Karpas-422 (cell line): ENCODE data around the gene SNX6. TPM values are rescaled to one million over a fixed set of nuclear protein-coding genes. Genes with fewer than 3 reads are reported as not detected.
"Not testable (repeated sequence)": the region's sequence is repeated elsewhere in the genome, so short reads cannot be mapped to it uniquely, and the experiment has no call there.

Source experiments
- DNase-seq: peaks from one replicate; pipeline ENCODE4 v3.0.0-alpha.2; 2015
- H2AFZ ChIP-seq: fragments of 200-600 bp; sonication (generic); 2 replicates; pipeline ENCODE4 v1.6.1; 2014; ENCODE audit warnings: antibody characterized with exemption, low read length, mixed read lengths
- H3K27ac ChIP-seq: fragments of 200-600 bp; sonication (generic); 2 replicates; pipeline ENCODE4 v1.5.1; 2014; ENCODE audit warnings: mild to moderate bottlenecking, low read length, moderate library complexity
- H3K27me3 ChIP-seq: fragments of 200-600 bp; sonication (generic); 2 replicates; pipeline ENCODE4 v1.6.1; 2014; ENCODE audit warnings: low read length, mixed read lengths
- H3K36me3 ChIP-seq: fragments of 200-600 bp; sonication (generic); 2 replicates; pipeline ENCODE4 v1.6.1; 2014; ENCODE audit warnings: low read length, mixed read lengths; ENCODE audit not compliant: insufficient read depth
- H3K4me1 ChIP-seq: fragments of 200-600 bp; sonication (generic); 2 replicates; pipeline ENCODE4 v1.6.1; 2014; ENCODE audit warnings: mild to moderate bottlenecking, low read length, mixed read lengths
- H3K4me2 ChIP-seq: fragments of 200-600 bp; sonication (generic); 2 replicates; pipeline ENCODE4 v1.6.1; 2014; ENCODE audit warnings: low read length, low read depth, mild to moderate bottlenecking; ENCODE audit not compliant: poor library complexity, severe bottlenecking
- H3K4me3 ChIP-seq: fragments of 200-600 bp; sonication (generic); 2 replicates; pipeline ENCODE4 v1.5.1; 2014; ENCODE audit warnings: mild to moderate bottlenecking, antibody characterized with exemption, low read length, mixed read lengths
- H3K79me2 ChIP-seq: fragments of 200-600 bp; sonication (generic); 2 replicates; pipeline ENCODE4 v1.6.1; 2014; ENCODE audit warnings: mild to moderate bottlenecking, low read length, mixed read lengths
- H3K9ac ChIP-seq: fragments of 200-600 bp; sonication (generic); 2 replicates; pipeline ENCODE4 v1.6.0; 2014; ENCODE audit warnings: low read length
- H3K9me2 ChIP-seq: fragments of 200-600 bp; sonication (generic), shearing (Covaris generic); replicated peaks from 2 replicates; pipeline ENCODE4 v1.6.0; 2014; ENCODE audit warnings: mild to moderate bottlenecking, low read length, moderate library complexity; ENCODE audit not compliant: insufficient read depth
- H3K9me3 ChIP-seq: fragments of 300-700, 200-600 bp; sonication (generic); 2 replicates; pipeline ENCODE4 v1.6.1; 2014; ENCODE audit warnings: low read length, mixed read lengths
- H4K20me1 ChIP-seq: fragments of 200-600 bp; sonication (generic); 2 replicates; pipeline ENCODE4 v1.6.1; 2014; ENCODE audit warnings: mild to moderate bottlenecking, antibody characterized with exemption, low read length, low read depth; ENCODE audit not compliant: insufficient read depth
- total RNA-seq: library from RNA; depleted of rRNA; stranded (reverse); fragments of >200 nt; shearing (Covaris generic); gene quantifications from 2 replicates; pipeline ENCODE4 v1.2.3, GENCODE V29; 2014; ENCODE audit warnings: low replicate concordance

SNX6 gene
- total RNA-seq, 1 experiment from 2014 or later = 120 TPM

DNA sequence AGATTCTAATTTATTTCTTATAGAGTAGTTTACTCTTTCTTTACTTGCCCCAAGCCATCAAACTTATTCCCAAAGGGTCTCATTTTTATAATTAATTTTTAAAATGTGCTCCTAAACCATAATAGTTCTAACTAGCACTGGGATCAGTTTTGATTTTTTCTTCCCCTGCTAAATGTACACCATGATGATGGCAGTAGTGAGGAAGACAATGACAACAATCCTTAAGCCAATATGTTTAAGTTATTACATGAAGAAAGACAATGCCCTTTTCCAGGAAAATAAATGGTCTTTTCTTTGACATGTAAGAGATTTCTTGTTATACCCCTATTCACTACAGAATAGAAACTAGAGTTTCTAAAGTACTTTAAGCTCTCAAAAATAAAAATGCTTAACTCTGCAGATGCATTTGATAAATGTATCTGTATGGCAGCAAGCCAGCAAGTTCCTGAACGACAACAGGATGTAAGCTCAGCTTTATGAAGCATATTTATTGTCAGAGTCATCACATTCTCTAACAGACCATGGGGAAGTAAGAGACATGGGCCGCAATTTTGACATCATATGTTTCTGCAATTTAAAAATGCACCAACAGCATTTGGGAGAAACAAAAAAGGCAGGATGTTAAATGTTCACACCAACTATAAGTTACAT lies 36.0 kb upstream of the SNX6 start:
- H3K9ac ChIP-seq = no peak overlapping the region
- H4K20me1 ChIP-seq = no peaks in the 10 kb centered on the region
- peaks cover 2% of the 10 kb centered on the region for H3K9me3 ChIP-seq
- H3K4me2 ChIP-seq = no peak overlapping the region
- H3K4me3 ChIP-seq = no peak overlapping the region
- no peak overlapping the region for H3K27ac ChIP-seq
- H3K79me2 ChIP-seq = no peaks in the 10 kb centered on the region
- DNase-seq = no peak
- peaks cover 2% of the 10 kb centered on the region; the same call in 1 of the 2 replicates for H3K27me3 ChIP-seq
- H3K4me1 ChIP-seq = peaks cover 12% of the 10 kb centered on the region
- H3K9me2 ChIP-seq = no peaks in the 10 kb centered on the region
- H3K36me3 ChIP-seq = no peaks in the 10 kb centered on the region
- H2AFZ ChIP-seq = no peak overlapping the region

DNA sequence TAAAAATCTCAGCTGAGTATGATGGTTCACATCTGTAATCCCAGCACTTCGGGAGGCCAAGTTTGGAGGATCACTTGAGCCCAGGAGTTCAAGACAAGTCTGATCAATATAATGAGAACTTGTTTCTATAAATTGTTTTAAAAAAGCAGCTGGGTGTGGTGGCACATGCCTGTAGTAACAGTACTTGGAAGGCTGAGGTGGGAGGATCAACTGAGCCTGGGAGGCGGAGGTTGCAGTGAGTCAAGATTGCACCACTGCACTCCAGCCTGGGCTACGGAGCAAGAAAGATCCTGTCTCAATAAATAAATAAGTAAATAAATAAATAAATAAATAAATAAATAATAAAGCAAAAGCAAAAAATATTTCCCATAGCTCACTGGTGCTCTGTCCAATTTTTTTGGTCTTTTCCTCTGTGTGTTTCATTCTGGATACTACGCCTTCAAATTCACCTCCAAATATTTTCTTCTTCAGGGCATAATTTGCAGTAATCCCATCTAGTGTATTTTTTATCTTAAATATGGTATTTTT lies 32.7 kb upstream of the SNX6 start:
- H4K20me1 ChIP-seq = no peaks in the 10 kb centered on the region
- no peak overlapping the region for H3K27ac ChIP-seq
- H3K4me2 ChIP-seq = no peak overlapping the region
- DNase-seq = no peak
- H3K4me1 ChIP-seq = no peaks in the 10 kb centered on the region
- H3K9me2 ChIP-seq = no peaks in the 10 kb centered on the region
- no peak overlapping the region for H2AFZ ChIP-seq
- H3K4me3 ChIP-seq = no peak overlapping the region
- no peak overlapping the region for H3K9ac ChIP-seq
- H3K36me3 ChIP-seq = no peaks in the 10 kb centered on the region
- peaks cover 4% of the 10 kb centered on the region; the same call in 1 of the 2 replicates for H3K27me3 ChIP-seq
- peaks cover 7% of the 10 kb centered on the region for H3K9me3 ChIP-seq
- H3K79me2 ChIP-seq = no peaks in the 10 kb centered on the region

DNA sequence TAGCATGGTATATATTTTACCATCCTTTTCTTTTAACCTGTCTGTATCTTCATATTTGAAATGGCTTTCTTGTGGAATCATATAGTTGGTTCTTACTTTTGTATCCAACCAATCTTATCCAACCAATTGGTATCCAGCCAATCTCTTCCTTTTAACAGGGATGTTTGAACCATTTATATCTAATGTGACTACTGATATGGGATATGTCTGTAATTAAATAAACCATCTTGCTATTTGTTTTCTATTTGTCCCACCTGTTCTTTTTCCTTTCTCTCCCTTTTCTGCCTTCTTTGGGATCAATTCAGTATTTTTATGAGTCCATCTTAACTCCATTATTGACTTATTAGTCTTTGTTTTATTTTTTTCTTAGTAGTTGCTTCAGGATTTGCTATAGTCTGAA lies 30.8 kb upstream of the SNX6 start:
- H3K9ac ChIP-seq = no peak overlapping the region
- H3K79me2 ChIP-seq = no peaks in the 10 kb centered on the region
- H3K4me1 ChIP-seq = no peaks in the 10 kb centered on the region
- H3K27me3 ChIP-seq = peaks cover 4% of the 10 kb centered on the region; the same call in 1 of the 2 replicates
- no peaks in the 10 kb centered on the region for H3K9me2 ChIP-seq
- no peak for DNase-seq
- no peaks in the 10 kb centered on the region for H3K36me3 ChIP-seq
- H2AFZ ChIP-seq = no peak overlapping the region
- no peaks in the 10 kb centered on the region for H4K20me1 ChIP-seq
- H3K27ac ChIP-seq = no peak overlapping the region
- H3K4me2 ChIP-seq = no peak overlapping the region
- peaks cover 7% of the 10 kb centered on the region for H3K9me3 ChIP-seq
- H3K4me3 ChIP-seq = no peak overlapping the region

DNA sequence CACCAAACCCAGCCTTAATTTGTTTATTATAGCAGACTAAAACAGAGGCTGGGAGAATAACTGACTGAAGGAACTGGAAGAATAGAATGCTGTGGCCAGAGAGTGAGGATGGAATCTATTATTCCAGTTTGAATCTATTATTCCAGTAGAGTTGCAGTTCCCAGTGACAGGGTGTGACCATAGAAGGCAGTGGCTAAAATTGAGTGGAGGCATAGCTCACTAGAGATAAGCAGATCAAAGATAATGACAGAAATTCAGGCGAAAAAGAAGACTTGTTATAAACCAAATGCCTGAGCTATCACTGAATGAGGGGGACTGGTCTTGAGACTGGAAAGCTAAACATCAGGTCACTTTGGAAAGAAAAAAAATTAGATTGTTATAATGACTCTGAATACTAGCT lies 26.0 kb upstream of the SNX6 start:
- DNase-seq = no peak
- Histone ChIP-seq H3K27ac (no peak overlapping the region), H3K4me3 (no peak overlapping the region), H3K4me1 (no peaks in the 10 kb centered on the region), H3K36me3 (no peaks in the 10 kb centered on the region), H3K9ac (no peak overlapping the region), H3K9me2 (no peaks in the 10 kb centered on the region), H3K4me2 (no peak overlapping the region), H3K27me3 (peaks cover 2% of the 10 kb centered on the region; the same call in 1 of the 2 replicates), H3K79me2 (no peaks in the 10 kb centered on the region), H3K9me3 (peaks cover 5% of the 10 kb centered on the region), H2AFZ (no peak overlapping the region), H4K20me1 (no peaks in the 10 kb centered on the region)

DNA sequence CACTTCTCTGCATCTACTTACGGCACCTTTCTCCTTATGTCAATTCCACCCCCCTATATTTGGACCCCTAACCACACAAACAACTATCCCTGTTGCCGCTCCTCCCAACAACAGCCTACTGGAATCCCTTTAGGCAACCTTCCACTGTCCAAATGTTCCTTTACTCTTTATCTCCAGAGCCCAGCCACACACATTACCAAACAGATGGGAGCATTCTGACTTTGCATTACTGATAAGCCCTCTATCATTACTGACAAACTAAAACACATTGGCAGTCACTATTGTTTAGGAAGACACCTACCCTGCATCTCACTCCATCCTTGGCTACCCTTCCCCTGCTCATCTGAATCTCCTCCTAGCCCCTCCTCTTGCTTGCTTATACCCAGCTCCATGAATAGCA lies 23.1 kb upstream of the SNX6 start:
- H3K79me2 ChIP-seq, H3K4me3 ChIP-seq, H3K4me2 ChIP-seq, DNase-seq, H3K4me1 ChIP-seq, H3K27ac ChIP-seq, H3K36me3 ChIP-seq, H2AFZ ChIP-seq, H3K9ac ChIP-seq, H3K27me3 ChIP-seq, H3K9me3 ChIP-seq, H4K20me1 ChIP-seq, H3K9me2 ChIP-seq: not testable (repeated sequence)

DNA sequence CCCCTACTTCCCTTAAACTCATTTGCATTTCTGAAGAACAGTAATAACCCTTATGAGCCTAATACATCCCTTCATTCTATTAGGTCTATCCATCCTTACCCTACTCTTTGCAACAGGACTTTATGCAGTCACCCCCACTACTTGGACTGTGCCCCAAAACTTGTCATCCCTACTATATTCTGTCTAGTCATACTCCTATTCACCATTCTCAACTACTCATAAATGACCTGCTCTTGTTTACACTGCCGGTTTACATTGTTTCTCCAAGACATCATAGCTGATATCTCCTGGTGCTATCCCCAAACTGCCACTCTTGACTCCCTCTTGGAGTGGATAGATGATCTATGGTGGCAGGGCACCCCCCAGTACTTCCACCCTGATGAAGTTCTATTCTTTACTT lies 22.4 kb upstream of the SNX6 start:
- H3K9me3 ChIP-seq, DNase-seq: not testable (repeated sequence)

DNA sequence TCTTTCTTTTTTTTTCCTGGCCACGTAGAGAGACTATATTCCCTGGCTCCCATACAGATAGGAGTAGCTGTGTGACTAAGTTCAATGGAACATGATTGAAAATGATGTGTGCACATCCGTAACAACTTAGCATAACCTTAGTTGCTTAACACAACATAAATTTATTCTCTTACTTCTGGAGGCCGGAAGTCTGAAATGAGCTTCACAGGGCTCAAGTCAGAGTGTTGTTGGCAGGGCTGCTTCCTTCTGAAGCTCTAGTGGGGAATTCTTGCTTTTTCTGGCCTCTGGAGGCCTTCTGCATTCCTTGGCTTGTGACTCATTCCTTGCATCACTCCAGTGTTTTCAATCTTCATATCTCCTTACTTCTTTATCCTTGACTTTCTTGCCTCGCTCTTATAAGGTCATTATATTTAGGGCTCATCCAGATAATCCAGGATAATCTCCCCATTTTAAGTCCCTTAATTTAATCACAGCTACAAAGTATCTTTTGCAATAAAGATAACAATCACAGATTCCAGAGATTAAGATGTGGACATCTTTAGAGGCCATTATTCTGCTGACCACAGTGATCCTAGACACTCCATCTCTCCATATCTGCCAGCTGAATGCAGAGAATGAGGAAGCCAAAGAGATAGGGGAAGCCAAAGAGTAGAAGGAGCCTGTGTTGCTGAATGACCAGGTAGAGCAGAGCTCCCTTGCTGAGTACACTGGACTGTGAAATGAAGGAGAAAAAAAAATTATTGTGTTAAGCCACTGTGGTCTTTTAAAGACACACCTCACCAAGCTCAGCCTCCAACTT lies 21.0 kb upstream of the SNX6 start:
- no peak overlapping the region for H3K27ac ChIP-seq
- H3K4me3 ChIP-seq = no peak overlapping the region
- no peak overlapping the region for H3K9ac ChIP-seq
- H3K9me3 ChIP-seq = no peaks in the 10 kb centered on the region
- no peaks in the 10 kb centered on the region for H3K36me3 ChIP-seq
- H3K27me3 ChIP-seq = no peaks in the 10 kb centered on the region
- no peak for DNase-seq
- no peak overlapping the region for H2AFZ ChIP-seq
- no peaks in the 10 kb centered on the region for H3K9me2 ChIP-seq
- no peaks in the 10 kb centered on the region for H3K79me2 ChIP-seq
- H3K4me2 ChIP-seq = no peak overlapping the region
- H3K4me1 ChIP-seq = no peaks in the 10 kb centered on the region
- H4K20me1 ChIP-seq = no peaks in the 10 kb centered on the region

More for the DNA sequence above, 22.4 kb upstream of the SNX6 start:
- not testable (repeated sequence) for H3K9me2 ChIP-seq, H4K20me1 ChIP-seq, H3K27ac ChIP-seq, H3K4me2 ChIP-seq, H2AFZ ChIP-seq, H3K4me3 ChIP-seq, H3K27me3 ChIP-seq, H3K9ac ChIP-seq, H3K36me3 ChIP-seq, H3K4me1 ChIP-seq, H3K79me2 ChIP-seq

DNA sequence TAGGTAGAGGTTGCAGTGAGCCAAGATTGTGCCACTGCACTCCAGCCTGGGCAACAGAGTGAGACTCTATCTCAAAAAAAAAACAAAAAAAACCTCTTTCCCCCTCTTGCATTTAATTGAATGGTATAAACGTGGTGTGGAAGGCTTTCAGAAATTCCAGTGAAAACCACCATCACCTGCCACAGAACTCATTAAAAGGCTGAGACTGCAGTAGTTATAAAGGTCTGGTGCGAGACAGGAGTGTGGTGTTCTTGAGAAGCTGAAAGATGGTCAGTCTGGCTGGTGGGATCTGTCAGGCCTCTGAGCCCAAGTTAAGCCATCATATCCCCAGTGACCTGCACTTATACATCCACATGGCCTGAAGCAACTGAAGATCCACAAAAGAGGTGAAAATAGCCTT lies 20.1 kb upstream of the SNX6 start:
- H3K9me3 ChIP-seq, H3K36me3 ChIP-seq, H3K79me2 ChIP-seq, H3K27ac ChIP-seq, H3K4me3 ChIP-seq, H3K4me1 ChIP-seq, H3K9ac ChIP-seq, H2AFZ ChIP-seq, H4K20me1 ChIP-seq, H3K9me2 ChIP-seq, H3K27me3 ChIP-seq, DNase-seq, H3K4me2 ChIP-seq: not testable (repeated sequence)
